ENCODE results near the gene ZNF281.
"Not testable (repeated sequence)": the region's sequence is repeated elsewhere in the genome, so short reads cannot be mapped to it uniquely, and the experiment has no call there.

Gene ZNF281, protein sequence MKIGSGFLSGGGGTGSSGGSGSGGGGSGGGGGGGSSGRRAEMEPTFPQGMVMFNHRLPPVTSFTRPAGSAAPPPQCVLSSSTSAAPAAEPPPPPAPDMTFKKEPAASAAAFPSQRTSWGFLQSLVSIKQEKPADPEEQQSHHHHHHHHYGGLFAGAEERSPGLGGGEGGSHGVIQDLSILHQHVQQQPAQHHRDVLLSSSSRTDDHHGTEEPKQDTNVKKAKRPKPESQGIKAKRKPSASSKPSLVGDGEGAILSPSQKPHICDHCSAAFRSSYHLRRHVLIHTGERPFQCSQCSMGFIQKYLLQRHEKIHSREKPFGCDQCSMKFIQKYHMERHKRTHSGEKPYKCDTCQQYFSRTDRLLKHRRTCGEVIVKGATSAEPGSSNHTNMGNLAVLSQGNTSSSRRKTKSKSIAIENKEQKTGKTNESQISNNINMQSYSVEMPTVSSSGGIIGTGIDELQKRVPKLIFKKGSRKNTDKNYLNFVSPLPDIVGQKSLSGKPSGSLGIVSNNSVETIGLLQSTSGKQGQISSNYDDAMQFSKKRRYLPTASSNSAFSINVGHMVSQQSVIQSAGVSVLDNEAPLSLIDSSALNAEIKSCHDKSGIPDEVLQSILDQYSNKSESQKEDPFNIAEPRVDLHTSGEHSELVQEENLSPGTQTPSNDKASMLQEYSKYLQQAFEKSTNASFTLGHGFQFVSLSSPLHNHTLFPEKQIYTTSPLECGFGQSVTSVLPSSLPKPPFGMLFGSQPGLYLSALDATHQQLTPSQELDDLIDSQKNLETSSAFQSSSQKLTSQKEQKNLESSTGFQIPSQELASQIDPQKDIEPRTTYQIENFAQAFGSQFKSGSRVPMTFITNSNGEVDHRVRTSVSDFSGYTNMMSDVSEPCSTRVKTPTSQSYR

DNA sequence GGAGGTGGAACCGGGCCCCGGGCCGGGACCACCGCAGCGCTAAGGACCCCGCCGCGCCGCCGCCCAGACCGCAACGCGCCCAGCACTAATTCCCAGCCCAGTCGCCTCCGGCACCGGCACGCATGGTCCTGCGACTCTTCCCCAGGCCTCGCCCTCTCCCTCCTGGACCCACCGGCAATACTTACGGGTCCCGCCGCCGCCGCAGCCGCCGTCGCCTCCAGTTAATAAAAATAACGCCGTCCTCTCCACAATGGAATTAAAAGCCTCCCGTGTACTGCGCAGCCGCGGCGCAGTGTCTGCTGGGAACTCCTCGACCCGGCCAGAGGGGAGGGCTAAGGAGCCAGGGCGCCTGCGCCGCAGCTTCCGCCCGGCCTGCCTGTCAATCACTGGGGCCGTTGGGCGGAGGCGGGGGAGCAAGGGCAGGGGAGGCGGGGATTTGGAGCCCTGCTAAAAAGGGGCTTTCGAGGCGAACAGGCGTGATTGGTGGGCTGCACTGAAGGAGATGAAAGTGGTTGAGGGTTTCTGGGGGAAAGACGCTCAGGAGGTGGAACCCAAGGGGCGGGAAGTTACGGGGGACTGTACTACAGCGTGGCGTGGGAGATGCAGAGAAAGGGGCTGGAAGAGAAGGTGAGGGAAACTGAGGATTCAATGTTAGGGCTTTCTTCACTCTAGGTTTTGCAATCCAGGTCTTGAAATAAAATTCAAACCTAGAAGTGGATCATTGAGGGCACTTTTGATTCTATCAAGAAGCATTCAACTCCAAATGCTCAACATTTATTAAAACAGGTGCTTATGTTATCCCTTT, at the start of gene ZNF281:
ZNF281 (minus strand) TSS at position 276 of the 805 bp plus-strand sequence. CDS start 331 bp downstream, outside the sequence.
- peak; percentile 40 to 96 (median 88) for DNase-seq

DNA sequence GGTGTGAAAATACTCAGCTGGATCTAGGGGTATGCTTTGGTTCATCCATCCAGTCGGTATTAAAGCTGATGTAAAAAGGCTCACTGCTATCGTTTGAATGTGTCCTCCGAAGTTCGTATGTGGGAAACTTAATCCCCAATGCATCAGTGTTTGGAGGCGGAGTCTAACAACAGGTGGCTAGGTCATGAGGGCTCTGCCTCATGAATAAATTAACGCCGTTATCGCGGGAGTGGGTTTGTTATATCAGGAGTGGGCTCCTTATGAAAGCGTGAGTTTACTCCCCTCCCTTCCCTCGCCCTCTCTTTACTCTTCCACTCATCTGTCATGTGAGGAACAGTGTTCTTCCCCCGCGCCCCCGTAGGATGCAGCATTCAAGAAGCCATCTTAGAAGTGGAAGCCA, 48.9 kb upstream of the ZNF281 start:
- DNase-seq, result no peak

DNA sequence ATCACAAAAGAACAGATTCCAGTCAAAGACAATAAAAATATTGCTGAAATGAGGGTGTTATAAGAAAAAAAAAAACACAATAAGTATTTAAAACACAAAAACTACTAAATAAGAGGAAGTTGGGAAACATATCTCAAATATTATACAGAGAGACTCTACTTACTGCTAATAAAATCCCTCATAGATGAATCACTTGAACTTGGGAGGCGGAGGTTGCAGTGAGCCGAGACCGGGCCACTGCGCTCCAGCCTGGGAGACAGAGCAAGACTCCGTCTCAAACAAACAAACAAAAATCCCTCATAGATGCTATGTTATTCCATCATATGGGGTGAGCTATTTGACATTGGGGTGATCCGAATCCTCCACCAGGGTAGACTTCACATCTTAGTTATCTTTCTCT, 48.0 kb upstream of the ZNF281 start:
- DNase-seq, result no peak

DNA sequence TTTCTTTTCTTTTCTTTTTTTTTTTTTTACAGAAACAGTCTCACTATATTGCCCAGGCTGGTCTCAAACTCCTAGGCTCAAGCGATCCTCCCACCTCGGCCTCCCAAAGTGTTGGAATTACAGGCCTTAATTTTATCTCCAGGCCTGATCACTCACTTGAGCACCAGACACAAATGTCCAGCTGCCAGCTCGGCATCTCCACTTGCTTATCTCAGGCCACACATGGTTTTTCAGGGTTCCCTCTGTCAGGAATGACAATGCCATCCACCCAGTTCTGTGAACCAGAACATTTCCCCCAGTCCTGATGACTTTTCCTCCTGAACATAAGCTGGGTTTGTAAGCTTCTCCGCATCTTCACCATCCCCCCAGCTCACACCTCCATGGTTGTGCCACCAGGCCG, 44.6 kb upstream of the ZNF281 start:
- DNase-seq, result no peak

DNA sequence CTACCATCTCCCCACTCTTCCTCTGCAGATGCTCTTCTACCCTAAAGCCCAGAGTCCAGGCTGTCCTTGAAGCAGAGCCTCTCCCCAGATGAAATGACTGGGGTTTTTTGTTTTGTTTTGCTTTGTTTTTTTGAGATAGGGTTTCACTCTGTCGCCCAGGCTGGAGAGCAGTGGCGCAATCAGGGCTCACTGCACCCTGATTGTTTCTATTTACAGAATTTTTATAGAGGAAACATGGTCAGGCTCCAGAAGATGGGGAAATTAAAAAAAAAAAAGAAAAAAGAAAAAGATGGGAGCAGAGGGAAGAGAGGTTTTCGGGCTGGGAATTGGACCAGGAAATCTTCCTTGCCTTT, 43.7 kb upstream of the ZNF281 start:
- no peak for DNase-seq

DNA sequence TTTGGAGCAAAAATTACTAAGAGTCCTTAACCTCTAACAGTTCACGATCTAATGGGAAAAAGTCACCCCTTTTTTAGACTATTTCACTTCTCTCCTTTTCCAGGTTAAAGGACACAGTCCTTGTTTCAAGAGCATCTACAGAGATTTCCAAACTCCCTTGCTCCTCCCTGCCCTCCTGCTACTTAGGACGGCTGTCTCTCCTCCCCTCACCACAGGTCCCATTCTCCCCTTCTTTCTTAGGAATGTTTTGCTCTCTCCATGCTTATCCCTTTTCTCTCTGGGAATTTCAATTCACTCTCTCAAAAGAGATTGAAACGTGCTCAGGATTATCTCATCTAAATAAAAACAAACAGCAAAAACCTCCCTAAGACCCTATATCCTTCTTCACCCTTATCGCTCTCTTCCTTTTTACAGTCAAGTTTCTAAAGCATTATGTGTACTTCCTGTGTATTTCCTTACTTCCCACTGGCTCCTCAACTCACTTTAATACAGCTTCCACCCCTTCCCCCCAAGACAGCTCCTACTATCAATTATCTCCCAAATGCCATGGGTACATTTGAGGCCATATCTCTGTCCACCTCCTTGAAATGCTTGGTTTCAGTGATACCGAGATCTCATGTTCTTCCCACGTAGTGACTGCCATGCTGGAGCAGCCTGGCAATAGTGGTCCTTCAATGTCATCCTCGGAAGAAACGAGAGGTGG, 43.2 kb upstream of the ZNF281 start:
- DNase-seq, result no peak

DNA sequence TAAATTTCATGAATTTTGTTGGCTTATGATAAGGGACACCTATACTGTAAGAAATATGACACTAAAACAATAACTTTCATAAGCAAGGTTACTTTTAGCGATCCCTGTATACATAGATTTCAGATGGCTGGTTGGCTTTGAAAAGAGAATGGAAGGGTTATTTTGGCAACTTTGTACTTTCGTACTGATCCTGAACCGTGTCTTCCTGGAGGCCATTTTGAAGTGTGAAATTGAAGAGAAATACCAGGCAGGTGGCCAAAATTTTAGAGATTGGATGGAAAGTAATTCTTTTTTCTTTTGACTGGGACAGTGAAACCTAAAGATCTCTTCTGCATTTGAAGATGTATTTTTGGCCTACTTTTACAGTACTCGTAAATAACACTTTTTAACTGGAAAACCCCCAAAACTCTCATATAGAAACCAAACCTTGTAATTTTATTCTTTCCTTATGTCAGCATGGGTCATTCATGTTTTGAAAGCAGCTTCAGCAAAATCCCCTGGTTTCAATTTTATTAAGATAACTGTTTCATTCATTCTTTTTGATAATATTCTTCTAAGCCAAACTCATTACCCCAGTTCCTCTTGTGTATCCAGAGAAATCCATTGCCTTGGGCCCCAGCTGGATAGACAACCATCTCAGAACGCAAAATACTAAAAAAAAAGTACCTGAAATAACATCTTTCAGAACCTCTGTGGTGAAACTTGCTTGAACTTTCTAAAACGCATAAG, 38.4 kb upstream of the ZNF281 start:
- no peak for DNase-seq

DNA sequence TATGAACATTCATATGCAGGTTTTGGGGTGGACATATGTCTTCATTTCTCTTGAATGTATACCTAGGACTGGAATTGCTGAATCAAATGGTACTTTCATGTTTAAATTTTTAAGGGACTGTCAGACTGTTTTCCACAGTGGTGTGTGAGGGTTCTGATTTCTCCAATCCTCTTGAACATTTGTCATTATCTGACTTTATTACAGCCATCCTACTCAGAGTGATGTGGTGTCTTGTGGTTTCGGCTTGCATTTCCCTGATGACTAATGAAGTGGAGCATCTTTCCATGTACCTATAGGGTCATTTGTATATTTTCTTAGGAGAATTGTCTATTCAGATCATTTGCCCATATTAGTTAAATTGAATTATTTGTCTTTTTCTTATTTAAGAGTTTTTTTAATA, 35.4 kb upstream of the ZNF281 start:
- no peak for DNase-seq

DNA sequence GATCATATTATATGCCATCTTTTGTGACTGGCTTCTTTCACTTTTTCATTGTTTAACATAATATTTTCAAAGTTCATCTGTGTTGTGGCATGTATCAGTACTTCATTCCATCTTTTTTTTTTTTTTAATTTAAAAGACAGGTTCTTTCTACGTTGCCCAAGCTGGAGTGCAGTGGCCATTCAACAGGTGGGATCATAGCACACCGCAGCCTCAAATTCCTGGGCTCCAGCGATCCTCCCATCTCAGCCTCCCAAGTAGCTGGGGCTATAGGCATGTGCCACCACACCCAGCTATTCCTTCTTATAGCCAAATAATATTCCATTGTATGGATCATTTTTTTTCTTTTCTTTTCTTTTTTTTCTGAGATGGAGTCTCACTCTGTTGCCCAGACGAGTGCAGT, 34.6 kb upstream of the ZNF281 start:
- no peak for DNase-seq

DNA sequence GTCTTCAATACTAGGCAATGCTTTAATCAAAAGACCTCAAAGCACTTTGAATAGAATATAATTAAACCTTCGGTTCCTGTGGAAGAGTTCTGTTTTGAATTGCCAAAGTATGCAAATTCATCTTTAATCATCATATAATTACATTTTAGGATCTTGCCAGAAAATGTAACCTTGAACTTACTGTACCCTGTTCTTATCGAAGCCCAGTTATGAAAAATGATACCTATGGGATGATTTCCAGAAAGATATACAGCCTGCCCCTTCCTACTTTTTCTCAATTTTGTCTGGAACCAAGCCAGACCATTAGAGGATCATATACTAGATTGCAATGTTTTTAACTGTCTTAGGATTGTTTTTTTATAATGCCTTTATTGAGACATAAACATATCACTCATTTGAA, 34.0 kb upstream of the ZNF281 start:
- DNase-seq, result no peak

DNA sequence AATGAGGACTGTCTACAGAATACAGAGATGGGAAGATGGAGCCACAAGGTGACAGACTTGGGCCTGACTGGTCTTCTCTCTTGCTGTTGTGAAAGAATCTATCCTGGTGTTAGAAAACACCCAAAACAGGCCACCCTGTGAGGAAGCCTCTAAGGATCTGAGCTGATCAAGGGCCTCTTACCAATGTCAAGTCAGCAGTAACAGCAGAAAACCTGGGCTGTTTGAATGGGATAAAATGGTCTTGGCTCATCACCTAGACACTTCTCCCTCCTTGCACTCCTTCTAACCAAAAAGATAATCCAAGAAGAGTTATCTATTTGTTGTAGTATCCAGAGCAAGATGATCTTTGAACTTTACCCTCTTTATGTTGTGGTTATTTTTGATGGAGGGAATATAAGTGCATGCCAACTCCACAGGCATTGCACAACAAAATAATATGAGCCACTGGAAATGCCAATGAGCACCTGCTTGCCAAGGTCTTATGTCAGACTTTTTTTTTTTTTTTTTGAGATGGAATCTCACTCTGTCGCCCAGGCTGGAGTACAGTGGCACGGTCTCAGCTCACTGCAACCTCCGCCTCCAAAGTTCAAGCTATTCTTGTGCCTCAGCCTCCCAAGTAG, 32.8 kb upstream of the ZNF281 start:
- no peak for DNase-seq

DNA sequence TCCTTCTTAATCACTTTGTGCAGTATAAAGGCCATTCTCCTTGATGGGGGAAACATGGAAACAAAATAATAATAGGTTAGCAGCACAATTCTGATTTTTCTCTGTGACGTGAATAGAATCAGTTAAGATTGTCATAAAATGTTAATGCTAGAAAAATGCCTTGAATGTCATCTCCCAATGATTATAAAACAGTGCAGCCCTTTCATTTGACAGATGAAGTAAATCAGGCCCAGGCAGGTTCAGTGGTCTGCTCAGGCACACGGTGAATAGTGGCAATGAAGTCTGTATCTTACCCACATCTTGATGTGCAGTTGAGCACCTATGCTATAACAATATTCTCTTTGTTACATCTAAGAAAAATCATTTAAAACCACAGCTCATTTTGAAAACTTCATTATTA, 32.2 kb upstream of the ZNF281 start:
- no peak for DNase-seq

DNA sequence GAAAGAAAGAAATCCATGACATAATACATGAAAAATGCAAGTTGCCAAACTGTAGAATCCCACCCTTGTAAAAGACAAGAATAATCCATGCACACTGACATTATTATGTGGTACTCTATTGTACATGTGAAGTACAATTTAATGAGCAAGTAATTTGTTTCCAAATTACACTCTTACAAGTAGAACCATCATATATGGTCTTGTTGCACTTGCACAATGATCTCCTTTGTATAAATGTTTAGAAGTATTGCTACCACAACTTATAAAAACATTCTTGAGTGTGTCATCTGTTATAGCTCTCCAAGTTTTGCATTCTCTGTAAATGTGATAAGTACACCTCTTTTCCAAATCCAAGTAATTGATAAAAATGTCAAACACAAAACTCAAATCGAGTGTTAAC, 29.1 kb upstream of the ZNF281 start:
- DNase-seq, result no peak

DNA sequence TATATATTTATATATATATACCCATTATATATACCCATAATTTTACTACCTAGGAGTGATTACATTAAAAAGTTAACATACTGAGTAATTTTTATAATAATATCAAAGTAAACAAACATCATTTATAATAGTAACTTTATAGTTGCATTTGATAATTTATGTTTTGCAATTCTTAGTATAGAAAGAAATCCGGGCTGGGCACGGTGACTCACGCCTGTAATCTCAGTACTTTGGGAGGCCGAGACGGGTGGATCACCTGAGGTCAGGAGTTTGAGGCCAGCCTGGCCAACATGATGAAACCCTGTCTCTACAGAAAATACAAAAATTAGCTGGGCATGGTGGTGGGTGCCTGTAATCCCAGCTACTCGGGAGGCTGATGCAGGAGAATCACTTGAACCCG, 28.6 kb upstream of the ZNF281 start:
- not testable (repeated sequence) for DNase-seq

DNA sequence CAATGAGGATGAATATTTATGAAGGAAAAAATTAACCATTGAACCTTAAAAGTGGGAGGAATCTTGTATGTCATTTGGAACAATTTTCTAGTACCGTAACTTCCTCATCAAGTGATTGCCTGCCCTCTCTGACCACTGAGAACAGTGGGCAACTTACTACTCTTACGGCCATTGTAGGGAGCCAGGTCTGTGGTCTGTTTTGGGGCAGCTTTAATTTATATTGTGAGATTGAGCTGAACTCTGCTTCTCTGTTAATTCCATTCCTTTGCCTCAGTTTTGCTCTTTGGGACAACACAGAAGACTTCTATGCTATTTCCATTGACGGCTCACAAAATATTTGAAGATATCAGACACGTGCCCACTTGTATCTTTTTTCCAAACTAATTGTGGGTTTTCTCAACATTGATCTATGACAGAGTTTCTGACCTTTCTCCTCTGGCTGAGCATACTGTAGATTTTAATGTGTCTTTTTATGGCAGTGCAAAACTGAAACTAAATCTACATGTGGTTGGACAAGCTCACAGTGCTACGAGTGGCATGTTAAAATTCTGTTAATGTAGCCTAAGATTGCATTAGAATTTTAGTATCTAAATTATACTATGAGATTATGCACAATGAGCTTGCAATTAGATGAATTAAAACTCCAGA, 27.8 kb upstream of the ZNF281 start:
- no peak for DNase-seq

DNA sequence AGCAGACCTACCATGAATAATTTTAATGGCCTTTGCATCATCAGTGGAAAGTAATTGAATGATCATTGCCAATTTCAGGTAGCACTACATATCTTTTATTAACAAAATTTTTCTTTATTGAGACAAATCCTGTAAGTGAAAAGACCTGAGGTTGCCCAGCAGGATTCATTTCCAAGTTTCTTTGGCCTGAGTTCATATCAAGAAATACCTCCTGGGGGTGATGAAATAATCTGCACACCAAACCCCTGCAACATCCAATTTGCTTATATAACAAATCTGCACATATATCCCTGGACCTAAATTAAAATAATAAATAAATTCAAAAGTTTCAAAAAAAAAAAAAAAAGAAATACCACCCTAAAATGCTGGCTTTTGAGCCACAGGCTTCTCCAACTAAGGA, 27.3 kb upstream of the ZNF281 start:
- no peak for DNase-seq

DNA sequence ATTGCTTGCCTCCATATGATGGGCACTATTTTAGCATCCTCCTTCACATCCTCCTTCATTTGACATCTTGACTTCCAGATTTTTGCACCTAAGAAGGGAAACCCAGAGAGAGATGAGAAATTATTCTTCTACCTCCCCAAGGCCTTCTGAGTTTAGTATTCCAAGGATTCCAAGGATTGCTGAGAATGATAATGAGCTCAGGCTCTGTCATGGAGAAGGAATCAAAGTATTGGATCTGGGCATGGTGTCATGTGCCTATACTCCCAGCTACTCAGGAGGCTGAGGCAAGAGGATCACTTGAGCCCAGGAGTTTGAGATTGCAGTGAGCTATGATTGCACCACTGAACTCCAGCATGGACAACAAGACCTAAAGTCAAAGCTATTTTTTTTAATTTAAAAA, 26.6 kb upstream of the ZNF281 start:
- DNase-seq, result no peak

DNA sequence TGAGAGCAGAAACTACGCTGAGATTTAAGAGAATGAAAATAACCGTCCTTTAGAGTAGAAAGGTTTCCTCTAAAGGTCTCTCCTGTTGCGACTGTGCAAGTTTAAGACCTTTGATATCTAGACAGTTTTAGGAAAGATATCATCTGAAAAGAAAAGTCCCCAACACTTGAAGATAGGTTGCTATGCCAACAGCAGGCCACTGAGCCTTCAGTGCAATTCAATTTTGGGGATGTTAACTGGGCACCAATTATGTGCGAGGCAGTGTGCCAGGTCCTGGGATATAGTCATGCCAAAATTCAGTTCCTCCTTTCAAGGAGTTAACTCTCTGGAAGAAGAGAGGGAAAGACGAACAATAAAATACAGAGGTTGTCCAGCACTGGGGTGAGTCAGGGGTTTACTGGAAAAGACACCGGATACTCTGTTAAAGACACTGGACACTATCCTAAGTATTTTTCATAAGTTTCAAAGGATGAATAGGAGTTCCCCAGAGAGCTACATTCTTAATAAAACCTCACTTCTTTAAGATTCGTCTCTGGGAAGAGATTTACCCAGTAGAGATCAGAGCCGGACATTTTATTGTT, 25.5 kb upstream of the ZNF281 start:
- no peak for DNase-seq

DNA sequence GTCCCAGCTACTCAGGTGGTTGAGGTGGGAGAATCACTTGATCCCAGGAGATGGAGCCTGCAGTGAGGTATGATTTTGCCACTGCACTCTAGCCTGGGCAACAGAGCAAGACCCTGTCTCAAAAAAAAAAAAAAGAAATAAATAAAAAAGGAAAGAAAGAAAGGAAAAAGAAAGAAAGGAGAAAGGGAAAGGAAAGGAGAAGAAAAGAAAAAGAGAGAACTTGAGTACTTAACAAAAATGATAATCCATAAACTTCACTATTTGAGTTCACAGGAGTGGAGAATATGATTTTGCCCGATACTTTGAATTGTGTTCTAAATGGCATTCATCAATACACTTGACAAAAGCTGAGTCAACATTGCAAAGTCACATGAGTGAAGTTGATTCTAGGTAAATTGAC, 23.8 kb upstream of the ZNF281 start:
- DNase-seq, result no peak

All from amygdala (tissue), 56 donors.